HFF-Myc (cell line): ENCODE measurements around the gene ESYT2.

Experiments used
- DNase-seq: peaks from one replicate; pipeline ENCODE4 v3.0.0-alpha.2; 2011; ENCODE audit warnings: low read depth; ENCODE audit errors: extremely low read depth
- H3K4me3 ChIP-seq: replicated peaks from 2 replicates; pipeline ENCODE4 v1.5.1; 2011; ENCODE audit warnings: low read depth, mild to moderate bottlenecking, control low read depth, low read length
- TF ChIP-seq, protein P1 (sequence below): IDR thresholded peaks from 2 replicates; pipeline ENCODE4 v1.5.1; 2012; ENCODE audit warnings: mild to moderate bottlenecking, low read depth, low read length, control low read depth; ENCODE audit errors: missing control alignments

The ESYT2 gene

DNA sequence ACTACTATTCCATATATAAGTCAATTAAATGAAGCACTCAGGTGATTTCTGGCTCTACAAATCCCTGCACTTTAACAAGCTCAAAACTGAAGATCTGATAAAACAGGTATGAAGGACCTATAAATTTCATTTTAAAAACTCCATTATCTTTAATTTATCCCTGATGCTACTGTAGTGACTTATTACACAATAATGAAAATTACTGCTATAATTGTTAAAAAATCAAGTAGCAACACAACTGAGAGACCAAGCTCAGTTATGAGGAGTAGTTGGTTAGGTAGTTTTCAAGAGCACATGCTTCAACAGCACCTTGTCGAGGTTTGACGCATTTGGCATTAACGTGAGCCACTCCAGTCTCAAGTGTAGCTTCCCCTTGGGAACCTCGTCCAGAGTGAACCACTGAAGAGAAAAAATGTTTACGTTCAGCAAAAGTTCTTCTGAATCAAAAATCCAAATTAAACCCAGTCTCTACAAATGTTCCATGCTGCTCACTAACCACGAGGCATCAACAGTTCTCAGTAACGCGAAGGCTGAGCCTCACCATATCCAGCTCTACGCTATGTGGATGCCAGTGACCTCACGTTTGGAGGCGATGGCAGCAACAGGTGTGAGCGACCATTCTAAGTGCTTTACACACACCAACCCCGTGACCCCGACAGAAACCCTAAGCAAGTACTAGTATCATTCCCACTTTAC lies 69.4 kb downstream of the ESYT2 start:
- TF ChIP-seq, protein P1, sequence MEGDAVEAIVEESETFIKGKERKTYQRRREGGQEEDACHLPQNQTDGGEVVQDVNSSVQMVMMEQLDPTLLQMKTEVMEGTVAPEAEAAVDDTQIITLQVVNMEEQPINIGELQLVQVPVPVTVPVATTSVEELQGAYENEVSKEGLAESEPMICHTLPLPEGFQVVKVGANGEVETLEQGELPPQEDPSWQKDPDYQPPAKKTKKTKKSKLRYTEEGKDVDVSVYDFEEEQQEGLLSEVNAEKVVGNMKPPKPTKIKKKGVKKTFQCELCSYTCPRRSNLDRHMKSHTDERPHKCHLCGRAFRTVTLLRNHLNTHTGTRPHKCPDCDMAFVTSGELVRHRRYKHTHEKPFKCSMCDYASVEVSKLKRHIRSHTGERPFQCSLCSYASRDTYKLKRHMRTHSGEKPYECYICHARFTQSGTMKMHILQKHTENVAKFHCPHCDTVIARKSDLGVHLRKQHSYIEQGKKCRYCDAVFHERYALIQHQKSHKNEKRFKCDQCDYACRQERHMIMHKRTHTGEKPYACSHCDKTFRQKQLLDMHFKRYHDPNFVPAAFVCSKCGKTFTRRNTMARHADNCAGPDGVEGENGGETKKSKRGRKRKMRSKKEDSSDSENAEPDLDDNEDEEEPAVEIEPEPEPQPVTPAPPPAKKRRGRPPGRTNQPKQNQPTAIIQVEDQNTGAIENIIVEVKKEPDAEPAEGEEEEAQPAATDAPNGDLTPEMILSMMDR, result no peak
- H3K4me3 ChIP-seq, result no peak overlapping the region
- DNase-seq, result no peak

DNA sequence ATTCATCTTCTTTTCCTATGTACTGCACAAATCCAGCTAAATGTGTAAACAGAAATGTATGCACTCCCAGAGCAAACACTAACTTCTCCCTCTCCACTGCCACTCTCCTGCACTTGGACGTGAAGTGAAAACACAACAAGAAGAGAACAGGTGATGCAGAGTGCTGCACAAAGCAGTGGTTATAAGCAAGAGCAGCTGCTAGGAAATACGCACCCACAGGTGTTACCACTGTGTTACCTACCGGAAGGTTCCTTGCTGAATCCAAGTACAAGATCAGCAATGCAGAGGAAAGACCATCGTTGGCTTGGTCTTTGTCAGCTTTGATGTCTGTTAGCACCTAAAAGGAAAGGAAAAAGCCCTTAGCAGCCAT lies 70.1 kb downstream of the ESYT2 start:
- no peak overlapping the region for H3K4me3 ChIP-seq
- no peak for DNase-seq
- TF ChIP-seq, protein P1, result no peak

DNA sequence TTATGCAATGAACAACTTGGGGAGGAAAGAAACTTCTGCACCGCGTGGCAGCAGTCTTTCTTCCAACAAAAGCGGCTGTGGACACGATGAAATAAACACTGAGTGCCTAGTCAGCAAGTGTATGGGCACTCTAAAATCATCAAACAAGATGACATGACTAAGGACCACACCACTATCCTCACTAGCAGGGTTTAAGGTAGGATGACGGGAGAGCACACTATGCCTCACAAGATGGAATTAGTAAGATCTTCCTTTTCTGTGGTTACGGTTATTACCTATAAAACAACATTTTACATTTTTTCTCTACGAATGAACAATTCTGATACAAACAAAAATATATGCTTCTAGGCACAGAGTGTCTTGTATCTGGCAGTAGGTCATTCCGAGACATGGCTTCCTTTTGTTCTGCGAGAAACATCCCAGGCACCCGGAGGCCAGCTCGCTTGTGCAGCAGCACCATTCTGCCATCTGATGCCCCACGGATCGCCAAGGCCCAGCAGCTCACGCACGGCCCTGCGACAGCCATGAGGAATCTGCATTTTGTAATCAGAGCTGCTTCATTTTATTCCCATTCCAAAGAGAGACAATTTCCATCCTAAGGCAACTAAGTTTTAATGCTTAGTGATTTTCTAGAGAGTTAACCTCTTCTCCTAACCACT lies 70.6 kb downstream of the ESYT2 start:
- TF ChIP-seq, protein P1, result no peak
- no peak for DNase-seq
- H3K4me3 ChIP-seq, result no peak overlapping the region

DNA sequence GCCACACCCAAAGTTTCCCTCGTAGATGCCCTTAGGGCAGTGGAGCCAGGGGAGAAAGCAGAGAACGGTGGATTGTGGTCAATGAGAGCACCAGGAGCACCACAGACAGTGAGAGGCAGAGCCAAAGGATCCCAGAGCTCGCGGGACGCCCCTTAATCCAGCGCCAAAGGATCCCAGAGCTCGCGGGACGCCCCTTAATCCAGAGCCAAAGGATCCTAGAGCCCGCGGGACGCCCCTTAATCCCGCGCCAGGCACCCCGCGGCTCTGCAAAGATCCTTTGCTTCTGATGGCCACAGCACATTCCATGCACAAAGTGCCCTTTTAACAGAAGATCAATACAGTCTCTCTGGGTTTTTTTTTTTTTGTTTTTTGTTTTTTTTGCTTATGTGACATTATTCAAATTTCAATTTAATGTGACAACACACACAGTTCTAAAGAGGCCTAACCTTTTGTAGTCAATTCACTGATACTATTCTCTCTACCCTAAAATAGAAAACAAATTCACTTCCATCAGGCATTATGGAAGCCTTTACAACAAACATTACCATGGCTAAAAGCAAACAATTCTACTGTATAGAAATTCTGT lies 71.8 kb downstream of the ESYT2 start:
- TF ChIP-seq, protein P1, result no peak
- H3K4me3 ChIP-seq, result no peak overlapping the region
- DNase-seq, result no peak

DNA sequence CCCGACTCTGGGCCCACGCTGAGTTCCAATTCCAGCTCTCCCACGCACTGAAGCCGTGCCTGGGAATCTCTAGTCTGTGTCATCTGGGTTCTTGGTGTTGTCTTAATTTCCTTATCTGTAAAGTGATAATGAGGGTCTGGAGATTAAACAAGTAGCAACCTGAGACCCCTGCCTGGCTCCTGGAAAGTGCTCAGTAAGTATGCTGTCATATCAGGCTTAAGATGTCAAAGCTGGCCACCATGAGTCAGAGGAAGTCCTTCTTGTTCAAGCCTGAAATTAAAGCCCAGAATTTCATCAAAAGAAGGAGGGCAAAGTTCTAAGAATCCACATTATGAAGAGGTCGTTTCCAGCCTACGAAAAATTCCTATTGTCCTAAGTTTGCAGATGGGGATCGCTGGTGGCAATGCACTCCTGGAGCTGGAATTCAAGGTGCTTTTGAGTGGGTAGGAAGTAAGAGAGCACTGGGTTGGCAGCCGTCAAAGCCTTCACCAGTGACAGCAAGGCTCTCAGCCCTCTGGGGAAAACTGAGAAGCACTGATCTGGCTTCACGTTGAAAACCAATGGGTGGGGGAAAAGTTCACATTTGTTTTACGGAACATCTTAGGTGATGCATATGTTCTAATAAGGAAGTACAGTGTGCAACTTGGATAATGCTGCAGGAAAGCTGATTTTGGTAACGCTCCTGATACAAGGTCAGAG lies 74.4 kb downstream of the ESYT2 start:
- TF ChIP-seq, protein P1, result no peak
- DNase-seq, result no peak
- no peak overlapping the region for H3K4me3 ChIP-seq

DNA sequence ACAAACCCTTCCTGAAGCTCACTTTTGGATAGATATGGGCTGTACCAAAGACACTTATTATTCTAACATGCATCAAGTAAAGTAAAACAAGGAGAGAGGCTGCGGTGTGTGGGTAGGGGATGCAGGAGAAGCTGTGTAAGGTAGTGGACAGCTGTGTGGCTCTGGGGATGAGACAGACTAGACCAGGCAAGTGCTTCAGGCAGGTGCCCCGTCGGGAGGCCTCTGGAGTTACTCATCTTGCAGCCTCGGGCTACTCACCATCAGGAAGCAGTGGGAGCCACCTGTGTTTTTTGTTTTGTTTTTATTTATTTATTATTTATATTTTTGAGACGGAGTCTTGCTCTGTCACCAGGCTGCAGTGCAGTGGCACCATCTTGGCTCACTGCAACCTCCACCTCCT lies 75.4 kb downstream of the ESYT2 start:
- H3K4me3 ChIP-seq, result no peak overlapping the region
- TF ChIP-seq, protein P1, result no peak
- DNase-seq, result no peak
